Activated CD4-positive, alpha-beta memory T cell treated with anti-CD3 and anti-CD28 coated beads, Interleukin-2, amount 10 ng/mL, durations not matched to agents 7 days and 5 days (primary cell): ENCODE data around the gene TLK2. TPM values are rescaled to one million over a fixed set of nuclear protein-coding genes. Genes with fewer than 3 reads are reported as not detected.
A peak's percentile ranks its signal among the peaks of the same experiment; 100 is the strongest.
"Not testable (repeated sequence)": the region's sequence is repeated elsewhere in the genome, so short reads cannot be mapped to it uniquely, and the experiment has no call there.

Experiments
- CTCF ChIA-PET: fragments of 350-600 bp; sonication (Branson Sonifier 250); formaldehyde crosslinking; loops from one replicate; lab custom pipeline; 2021; ENCODE audit warnings: antibody characterized with exemption, inconsistent platforms; lab: Charles Lee
- POLR2A ChIA-PET: fragments of 350-600 bp; sonication (Branson Sonifier 250); formaldehyde crosslinking; loops from one replicate; lab custom pipeline; 2021; ENCODE audit warnings: antibody characterized with exemption; lab: Charles Lee
- DNase-seq: peaks from one replicate; pipeline ENCODE4 v3.0.0-alpha.2; 2020
- H3K27ac Mint-ChIP-seq: one replicate; pipeline ENCODE4 v1.8.0; 2021; ENCODE audit warnings: mild to moderate bottlenecking, mixed read lengths
- H3K27me3 Mint-ChIP-seq: one replicate; pipeline ENCODE4 v1.8.0; 2021; ENCODE audit warnings: mixed read lengths
- H3K36me3 Mint-ChIP-seq: one replicate; pipeline ENCODE4 v1.8.0; 2021; ENCODE audit warnings: low read depth, mixed read lengths
- H3K4me1 Mint-ChIP-seq: one replicate; pipeline ENCODE4 v1.8.0; 2021; ENCODE audit warnings: mixed read lengths
- H3K4me3 Mint-ChIP-seq: one replicate; pipeline ENCODE4 v1.8.0; 2021; ENCODE audit warnings: mild to moderate bottlenecking, mixed read lengths
- H3K9me3 Mint-ChIP-seq: one replicate; pipeline ENCODE4 v1.8.0; 2021; ENCODE audit warnings: mixed read lengths
- total RNA-seq, 2 experiments: library from RNA; stranded (reverse); gene quantifications; one replicate each; pipeline ENCODE4 v1.2.3, GENCODE V29; 2021

Gene TLK2
- total RNA-seq, 2 experiments from 2014 or later, result 42.2 to 46.1 TPM

GRCh38 chr17:62601471-62601870, 122.8 kb downstream of the TLK2 start:
- Mint-ChIP-seq H3K4me1 (no peaks in the 10 kb centered on the region), H3K9me3 (no peaks in the 10 kb centered on the region), H3K36me3 (peaks cover 51% of the 10 kb centered on the region), H3K27ac (no peak overlapping the region), H3K27me3 (no peaks in the 10 kb centered on the region), H3K4me3 (no peak overlapping the region)
- POLR2A ChIA-PET, result interaction anchor here (0.6 kb wide), 1 partner anchor 10 kb away, joined by 5 read pairs; no protein-coding TSS in a partner anchor
- no peak for DNase-seq
- CTCF ChIA-PET, result interaction anchor here (0.8 to 1.4 kb wide), 2 partner anchors 12 to 14 kb away, joined by 3 read pairs; no protein-coding TSS in a partner anchor

GRCh38 chr17:62603783-62604182, 125.2 kb downstream of the TLK2 start:
- CTCF ChIA-PET, H3K4me1 Mint-ChIP-seq, H3K9me3 Mint-ChIP-seq, DNase-seq, H3K27ac Mint-ChIP-seq, H3K27me3 Mint-ChIP-seq, H3K4me3 Mint-ChIP-seq, POLR2A ChIA-PET: not testable (repeated sequence)
- H3K36me3 Mint-ChIP-seq, result peaks cover 49% of the 10 kb centered on the region

- Mint-ChIP-seq H3K9me3 (no peaks in the 10 kb centered on the region), H3K27me3 (no peaks in the 10 kb centered on the region), H3K4me1 (peaks cover 4% of the 10 kb centered on the region), H3K36me3 (peaks cover 43% of the 10 kb centered on the region), H3K4me3 (no peak overlapping the region), H3K27ac (no peak overlapping the region)
- no peak for DNase-seq
- ChIA-PET POLR2A (no interaction called here), CTCF (no interaction called here)
These were observed 127.0 kb downstream of the TLK2 start for GRCh38 chr17:62605588-62605987.

- ChIA-PET POLR2A (interaction anchor here (1.1 kb wide), 1 partner anchor 46 kb away, joined by 3 read pairs; no protein-coding TSS in a partner anchor), CTCF (interaction anchor here (1.6 kb wide), 1 partner anchor 189 kb away, joined by 6 read pairs; no protein-coding TSS in a partner anchor)
- H3K27ac Mint-ChIP-seq, result peak overlapping the region; percentile 50
- no peaks in the 10 kb centered on the region for H3K9me3 Mint-ChIP-seq
- no peaks in the 10 kb centered on the region for H3K27me3 Mint-ChIP-seq
- H3K4me3 Mint-ChIP-seq, result peak overlapping the region; percentile 18
- H3K4me1 Mint-ChIP-seq, result peaks cover 21% of the 10 kb centered on the region
- peak; percentile 31 for DNase-seq
- peaks cover 58% of the 10 kb centered on the region for H3K36me3 Mint-ChIP-seq
These were observed 132.7 kb downstream of the TLK2 start for GRCh38 chr17:62611292-62611691.

- ChIA-PET POLR2A (interaction anchor here (1.1 kb wide), 1 partner anchor 46 kb away, joined by 3 read pairs; no protein-coding TSS in a partner anchor), CTCF (interaction anchor here (1.6 kb wide), 1 partner anchor 190 kb away, joined by 6 read pairs; no protein-coding TSS in a partner anchor)
- DNase-seq, result no peak
- Mint-ChIP-seq H3K9me3 (no peaks in the 10 kb centered on the region), H3K36me3 (peaks cover 55% of the 10 kb centered on the region), H3K4me1 (peaks cover 21% of the 10 kb centered on the region), H3K4me3 (peak overlapping the region; percentile 12), H3K27ac (peak overlapping the region; percentile 44), H3K27me3 (no peaks in the 10 kb centered on the region)
These were observed 133.1 kb downstream of the TLK2 start for GRCh38 chr17:62611728-62612127.

GRCh38 chr17:62612289-62612688, 133.7 kb downstream of the TLK2 start:
- peaks cover 52% of the 10 kb centered on the region for H3K36me3 Mint-ChIP-seq
- H3K4me1 Mint-ChIP-seq, result peaks cover 21% of the 10 kb centered on the region
- DNase-seq, H3K9me3 Mint-ChIP-seq, CTCF ChIA-PET, H3K27ac Mint-ChIP-seq, H3K27me3 Mint-ChIP-seq, H3K4me3 Mint-ChIP-seq, POLR2A ChIA-PET: not testable (repeated sequence)

- DNase-seq, H3K27ac Mint-ChIP-seq, H3K27me3 Mint-ChIP-seq, H3K9me3 Mint-ChIP-seq, H3K4me3 Mint-ChIP-seq, POLR2A ChIA-PET: not testable (repeated sequence)
- peaks cover 21% of the 10 kb centered on the region for H3K4me1 Mint-ChIP-seq
- H3K36me3 Mint-ChIP-seq, result peaks cover 44% of the 10 kb centered on the region
- CTCF ChIA-PET, result interaction anchor here (1.1 kb wide), 1 partner anchor 11 kb away, joined by 3 read pairs; no protein-coding TSS in a partner anchor
These were observed 134.5 kb downstream of the TLK2 start for GRCh38 chr17:62613095-62613494.

GRCh38 chr17:62614142-62614541, 135.5 kb downstream of the TLK2 start:
- Mint-ChIP-seq H3K4me3 (no peak overlapping the region), H3K4me1 (peaks cover 21% of the 10 kb centered on the region), H3K27me3 (no peaks in the 10 kb centered on the region), H3K27ac (no peak overlapping the region), H3K9me3 (no peaks in the 10 kb centered on the region), H3K36me3 (peaks cover 38% of the 10 kb centered on the region)
- no peak for DNase-seq
- ChIA-PET POLR2A (no interaction called here), CTCF (interaction anchor here (0.7 to 1.1 kb wide), 3 partner anchors 10 to 34 kb away, joined by 3 to 5 read pairs (median 3); no protein-coding TSS in a partner anchor)

GRCh38 chr17:62615503-62615902, 136.9 kb downstream of the TLK2 start:
- Mint-ChIP-seq H3K4me3 (no peak overlapping the region), H3K36me3 (peaks cover 32% of the 10 kb centered on the region), H3K27me3 (no peaks in the 10 kb centered on the region), H3K4me1 (peaks cover 17% of the 10 kb centered on the region), H3K27ac (no peak overlapping the region), H3K9me3 (no peaks in the 10 kb centered on the region)
- no peak for DNase-seq
- ChIA-PET CTCF (interaction anchor here (0.6 to 1.0 kb wide), 2 partner anchors 14 to 46 kb away, joined by 3 read pairs; no protein-coding TSS in a partner anchor), POLR2A (no interaction called here)

GRCh38 chr17:62616993-62617893, 138.6 kb downstream of the TLK2 start:
- Mint-ChIP-seq H3K27ac (no peak overlapping the region), H3K9me3 (no peaks in the 10 kb centered on the region), H3K4me1 (peaks cover 1% of the 10 kb centered on the region), H3K27me3 (no peaks in the 10 kb centered on the region), H3K36me3 (peaks cover 16% of the 10 kb centered on the region), H3K4me3 (no peak overlapping the region)
- CTCF ChIA-PET, result no interaction called here
- DNase-seq, result no peak
- POLR2A ChIA-PET, result no interaction called here

- H3K27ac Mint-ChIP-seq, result no peak overlapping the region
- no peak overlapping the region for H3K4me3 Mint-ChIP-seq
- H3K27me3 Mint-ChIP-seq, result no peaks in the 10 kb centered on the region
- ChIA-PET POLR2A (no interaction called here), CTCF (no interaction called here)
- H3K36me3 Mint-ChIP-seq, result peaks cover 14% of the 10 kb centered on the region
- DNase-seq, result no peak
- no peaks in the 10 kb centered on the region for H3K9me3 Mint-ChIP-seq
- H3K4me1 Mint-ChIP-seq, result no peaks in the 10 kb centered on the region
These were observed 139.4 kb downstream of the TLK2 start for GRCh38 chr17:62617894-62618472.

GRCh38 chr17:62618647-62619416, 140.2 kb downstream of the TLK2 start:
- CTCF ChIA-PET, result no interaction called here
- no peaks in the 10 kb centered on the region for H3K4me1 Mint-ChIP-seq
- peaks cover 9% of the 10 kb centered on the region for H3K36me3 Mint-ChIP-seq
- no peak overlapping the region for H3K27ac Mint-ChIP-seq
- POLR2A ChIA-PET, result no interaction called here
- no peak overlapping the region for H3K4me3 Mint-ChIP-seq
- DNase-seq, result no peak
- no peaks in the 10 kb centered on the region for H3K27me3 Mint-ChIP-seq
- H3K9me3 Mint-ChIP-seq, result no peaks in the 10 kb centered on the region
